ENCODE data around the gene AOPEP.

DNA sequence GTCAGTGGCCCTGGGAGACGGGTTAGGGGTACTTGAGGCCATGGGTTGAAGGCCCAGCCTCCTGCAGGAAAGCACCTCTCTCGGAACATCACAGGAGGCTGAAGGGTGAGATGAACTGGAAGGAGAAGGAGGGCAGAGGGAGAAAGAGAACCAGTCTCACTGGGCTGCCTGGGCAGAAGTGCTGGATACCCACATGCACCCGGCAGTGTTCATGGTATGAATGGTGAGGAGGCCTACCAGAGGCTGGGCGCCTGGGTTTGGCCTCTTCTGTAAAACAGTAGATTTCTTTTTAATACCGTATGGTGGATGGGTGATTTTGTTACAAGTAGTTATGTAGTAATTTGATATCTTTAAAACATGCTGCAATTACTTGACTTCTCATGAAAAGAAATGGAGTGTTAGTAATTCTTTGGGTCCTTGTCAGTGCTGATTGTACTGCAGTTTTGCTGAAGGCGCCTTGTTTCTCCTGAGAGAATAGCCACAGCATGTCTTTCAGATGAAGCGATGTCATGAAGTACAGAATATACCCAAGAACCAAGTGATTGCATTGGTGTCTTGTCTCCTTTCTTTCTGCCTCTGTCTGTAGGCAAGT lies 332.4 kb downstream of the AOPEP start:
- TF ChIP-seq, protein P1, sequence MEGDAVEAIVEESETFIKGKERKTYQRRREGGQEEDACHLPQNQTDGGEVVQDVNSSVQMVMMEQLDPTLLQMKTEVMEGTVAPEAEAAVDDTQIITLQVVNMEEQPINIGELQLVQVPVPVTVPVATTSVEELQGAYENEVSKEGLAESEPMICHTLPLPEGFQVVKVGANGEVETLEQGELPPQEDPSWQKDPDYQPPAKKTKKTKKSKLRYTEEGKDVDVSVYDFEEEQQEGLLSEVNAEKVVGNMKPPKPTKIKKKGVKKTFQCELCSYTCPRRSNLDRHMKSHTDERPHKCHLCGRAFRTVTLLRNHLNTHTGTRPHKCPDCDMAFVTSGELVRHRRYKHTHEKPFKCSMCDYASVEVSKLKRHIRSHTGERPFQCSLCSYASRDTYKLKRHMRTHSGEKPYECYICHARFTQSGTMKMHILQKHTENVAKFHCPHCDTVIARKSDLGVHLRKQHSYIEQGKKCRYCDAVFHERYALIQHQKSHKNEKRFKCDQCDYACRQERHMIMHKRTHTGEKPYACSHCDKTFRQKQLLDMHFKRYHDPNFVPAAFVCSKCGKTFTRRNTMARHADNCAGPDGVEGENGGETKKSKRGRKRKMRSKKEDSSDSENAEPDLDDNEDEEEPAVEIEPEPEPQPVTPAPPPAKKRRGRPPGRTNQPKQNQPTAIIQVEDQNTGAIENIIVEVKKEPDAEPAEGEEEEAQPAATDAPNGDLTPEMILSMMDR (IDR thresholded peaks at IDR 0.05), result no peak
- no peak for TF ChIP-seq POLR2AphosphoS5 (IDR thresholded peaks at IDR 0.05; ENCODE audit: insufficient read depth in 1 of 2, low read depth in 1 of 2)
- no peak for TF ChIP-seq POLR2A (IDR thresholded peaks at IDR 0.05)
